Epithelial cell of esophagus (primary cell): ENCODE measurements around the gene LTF.
A peak's percentile ranks its signal among the peaks of the same experiment; 100 is the strongest.

Source experiments
- DNase-seq: peaks from one replicate; pipeline ENCODE4 v3.0.0; 2010; ENCODE audit warnings: low read depth
- H3K4me3 ChIP-seq: 2 replicates; pipeline ENCODE4 v1.5.1; 2011; ENCODE audit warnings: mild to moderate bottlenecking, low read length, control low read depth
- TF ChIP-seq, protein P1 (sequence below): IDR thresholded peaks from 2 replicates; pipeline ENCODE4 v1.5.1; 2011; ENCODE audit warnings: low read depth, mild to moderate bottlenecking, low read length, control low read depth, inconsistent platforms; ENCODE audit not compliant: insufficient read depth; ENCODE audit errors: missing control alignments

Gene LTF

DNA sequence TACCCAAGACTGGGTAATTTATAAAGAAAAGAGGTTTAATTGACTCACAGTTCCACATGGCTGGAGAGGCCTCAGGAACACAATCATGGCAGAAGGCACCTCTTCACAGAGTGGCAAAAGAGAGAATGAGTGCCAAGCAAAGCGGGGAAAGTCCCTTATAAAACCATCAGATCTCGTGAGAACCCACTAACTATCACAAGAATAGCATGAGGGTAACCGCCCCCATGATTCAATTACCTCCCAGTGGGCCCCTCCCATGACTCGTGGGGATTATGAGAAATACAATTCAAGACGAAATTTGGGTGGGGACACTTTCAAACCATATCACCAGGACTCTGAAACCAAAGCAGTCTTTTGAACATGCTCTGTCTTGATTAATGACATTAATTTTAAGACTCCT is 40.1 kb upstream of the LTF start:
- no peak for DNase-seq
- H3K4me3 ChIP-seq, result no peak overlapping the region
- TF ChIP-seq, protein P1, sequence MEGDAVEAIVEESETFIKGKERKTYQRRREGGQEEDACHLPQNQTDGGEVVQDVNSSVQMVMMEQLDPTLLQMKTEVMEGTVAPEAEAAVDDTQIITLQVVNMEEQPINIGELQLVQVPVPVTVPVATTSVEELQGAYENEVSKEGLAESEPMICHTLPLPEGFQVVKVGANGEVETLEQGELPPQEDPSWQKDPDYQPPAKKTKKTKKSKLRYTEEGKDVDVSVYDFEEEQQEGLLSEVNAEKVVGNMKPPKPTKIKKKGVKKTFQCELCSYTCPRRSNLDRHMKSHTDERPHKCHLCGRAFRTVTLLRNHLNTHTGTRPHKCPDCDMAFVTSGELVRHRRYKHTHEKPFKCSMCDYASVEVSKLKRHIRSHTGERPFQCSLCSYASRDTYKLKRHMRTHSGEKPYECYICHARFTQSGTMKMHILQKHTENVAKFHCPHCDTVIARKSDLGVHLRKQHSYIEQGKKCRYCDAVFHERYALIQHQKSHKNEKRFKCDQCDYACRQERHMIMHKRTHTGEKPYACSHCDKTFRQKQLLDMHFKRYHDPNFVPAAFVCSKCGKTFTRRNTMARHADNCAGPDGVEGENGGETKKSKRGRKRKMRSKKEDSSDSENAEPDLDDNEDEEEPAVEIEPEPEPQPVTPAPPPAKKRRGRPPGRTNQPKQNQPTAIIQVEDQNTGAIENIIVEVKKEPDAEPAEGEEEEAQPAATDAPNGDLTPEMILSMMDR, result no peak

DNA sequence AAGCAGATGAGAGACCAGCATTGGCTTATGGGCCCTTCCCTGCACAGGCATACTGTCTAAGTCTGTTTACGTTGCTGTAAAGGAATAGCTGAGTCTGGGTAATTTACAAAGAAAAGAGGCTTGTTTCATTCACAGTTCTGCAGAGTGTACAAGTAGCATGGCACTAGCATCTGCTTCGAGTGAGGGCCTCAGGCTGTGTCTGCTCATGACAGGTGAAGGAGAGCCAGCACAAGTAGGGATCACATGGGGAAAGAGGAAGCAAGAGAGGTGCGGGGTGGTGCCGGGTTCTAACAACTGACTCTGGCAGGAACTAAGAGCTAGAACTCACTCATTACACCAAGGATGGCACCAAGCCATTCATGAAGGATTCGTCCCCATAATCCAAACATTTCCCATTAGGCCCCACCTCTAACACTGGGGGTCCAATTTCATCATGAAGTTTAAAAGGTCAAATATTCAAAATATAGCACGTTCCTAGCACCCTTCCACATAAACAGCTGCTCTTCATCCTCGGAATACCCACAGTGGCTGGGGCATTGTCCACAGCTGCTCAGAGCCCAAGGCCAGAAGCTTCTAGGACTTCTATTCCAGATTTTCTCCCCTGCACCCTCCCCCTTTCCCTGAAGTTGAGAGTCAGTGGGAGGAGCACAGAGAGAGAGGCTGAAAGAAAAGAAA is 38.6 kb upstream of the LTF start:
- no peak for DNase-seq
- no peak overlapping the region for H3K4me3 ChIP-seq
- TF ChIP-seq, protein P1, result no peak

DNA sequence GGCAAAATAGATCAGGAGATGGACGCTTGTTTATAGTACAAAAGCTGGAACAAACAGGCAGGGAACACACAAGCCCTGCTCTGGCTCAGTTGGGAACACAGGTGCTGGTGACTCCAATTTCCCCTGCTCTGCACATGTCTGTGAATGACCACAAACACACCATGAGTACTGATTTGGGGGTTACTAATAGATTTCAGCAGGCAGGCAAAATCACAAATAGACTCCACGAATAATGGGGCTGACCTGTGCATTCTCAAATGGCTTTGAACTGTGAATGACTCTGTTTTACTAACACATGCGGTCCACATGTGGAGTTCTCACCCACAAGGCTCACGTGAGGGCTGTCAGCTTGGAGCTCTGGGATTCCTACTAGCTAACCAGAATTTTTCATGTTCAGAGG is 37.0 kb upstream of the LTF start:
- TF ChIP-seq, protein P1, result no peak
- no peak overlapping the region for H3K4me3 ChIP-seq
- no peak for DNase-seq

DNA sequence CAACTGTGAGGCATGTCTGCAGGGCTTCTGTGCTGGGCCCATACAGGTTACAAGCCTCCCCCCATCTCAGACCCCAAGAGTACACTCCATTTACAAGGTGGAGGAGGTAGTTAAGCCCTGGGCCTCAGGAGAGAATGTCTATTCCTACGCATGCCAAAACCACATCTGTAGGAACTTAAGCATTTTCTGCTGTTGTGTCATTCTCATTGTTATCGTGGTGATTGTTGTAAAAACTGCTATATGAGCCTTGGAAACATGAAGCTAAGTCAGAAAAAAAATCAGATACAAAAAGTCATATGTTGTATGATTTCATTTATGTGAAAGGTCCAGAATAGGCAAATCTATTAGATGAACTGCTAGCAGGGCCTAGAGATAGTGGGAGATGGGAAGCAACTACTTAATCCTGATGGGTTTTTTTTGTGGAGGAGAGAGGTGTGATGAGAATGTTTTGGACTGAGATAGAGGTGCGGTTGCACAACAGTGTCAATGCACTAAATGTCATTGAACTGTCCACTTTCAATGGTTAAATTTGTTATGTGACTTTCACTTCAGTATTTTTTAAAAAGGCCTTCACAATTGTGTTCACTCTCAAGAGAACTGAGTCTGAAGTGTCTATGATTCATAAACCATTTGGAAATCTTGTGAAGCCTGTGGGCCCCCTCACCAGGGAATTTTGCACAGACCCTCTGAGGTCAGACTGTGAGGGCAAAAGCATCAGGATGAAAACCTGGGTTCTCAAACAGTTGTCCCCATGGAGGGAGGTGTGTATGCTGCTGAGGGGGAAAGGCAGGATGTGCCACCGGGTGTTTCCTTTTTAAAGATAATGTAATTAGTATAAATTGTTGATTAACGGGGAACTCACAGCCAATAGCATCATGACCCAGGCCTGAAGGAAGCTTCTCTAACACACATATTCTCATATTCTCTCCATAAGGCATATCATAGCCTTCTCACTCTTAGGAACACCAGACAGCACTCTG is 36.2 kb upstream of the LTF start:
- TF ChIP-seq, protein P1, result no peak
- H3K4me3 ChIP-seq, result no peak overlapping the region
- DNase-seq, result peak; percentile 16

DNA sequence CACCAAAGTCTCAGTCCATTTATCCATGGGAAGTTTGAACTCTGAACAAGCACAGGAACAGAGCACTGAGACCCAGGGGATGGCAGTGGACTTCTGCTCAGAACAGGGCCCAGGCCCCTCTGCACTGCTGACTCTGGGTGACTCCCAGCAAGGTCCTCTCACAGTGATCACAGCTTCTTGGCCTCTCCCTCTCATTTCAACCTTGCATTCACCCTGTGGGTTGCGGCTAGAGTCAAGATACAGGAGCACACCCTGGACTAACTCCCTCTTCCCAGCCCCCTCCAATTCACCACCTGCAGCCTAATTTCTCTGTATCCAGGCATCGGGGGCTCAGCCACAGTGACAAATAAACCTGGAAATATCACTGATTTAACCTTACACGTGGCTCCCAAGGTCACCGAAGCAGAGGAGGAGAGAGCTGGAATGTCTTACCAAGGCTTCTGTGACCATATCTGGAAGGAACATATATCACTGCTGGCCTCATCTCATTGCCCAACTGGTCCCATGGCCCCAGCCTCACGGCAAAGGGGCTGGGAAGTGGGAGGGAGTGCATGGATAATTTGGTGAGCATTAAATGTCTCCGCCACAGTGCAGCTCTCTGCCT is 34.3 kb upstream of the LTF start:
- no peak overlapping the region for H3K4me3 ChIP-seq
- TF ChIP-seq, protein P1, result no peak
- no peak for DNase-seq

DNA sequence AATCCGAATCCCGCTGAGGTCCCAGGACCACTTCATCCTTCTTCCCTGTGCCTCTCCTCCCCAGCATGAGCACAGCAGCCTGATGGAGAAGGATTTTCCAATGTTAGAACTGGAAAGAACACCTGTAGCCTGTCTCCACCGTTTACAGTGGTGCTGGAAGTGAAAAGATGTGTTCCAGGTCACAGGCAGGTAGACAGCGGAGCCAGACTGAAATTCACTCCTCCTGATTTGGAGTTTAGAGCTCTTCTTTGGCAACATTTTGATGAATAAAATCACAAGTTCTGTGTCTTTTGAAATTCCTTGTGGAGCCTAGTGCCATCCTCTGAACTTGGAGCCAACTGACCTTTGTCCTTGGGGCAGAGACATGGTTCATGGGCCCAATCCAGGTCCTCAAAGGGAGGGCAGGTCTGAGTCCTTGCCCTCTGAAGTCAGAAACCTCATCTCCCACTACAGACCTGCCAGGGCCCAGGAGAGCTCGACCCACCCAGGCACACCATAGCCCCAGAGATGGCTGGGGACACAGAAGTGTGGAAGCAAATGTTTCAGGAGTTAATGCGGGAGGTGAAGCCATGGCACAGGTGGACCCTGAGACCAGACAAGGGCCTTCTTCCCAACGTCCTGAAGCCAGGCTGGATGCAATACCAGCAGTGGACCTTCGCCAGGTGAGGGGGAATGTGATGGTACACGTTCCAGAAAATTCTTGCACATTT is 33.0 kb upstream of the LTF start, which contains the start of gene RTP3:
TSS of gene RTP3 (plus strand) at position 421 of the 710 bp plus-strand sequence. CDS start at position 508, 87 bp downstream.
- no peak for DNase-seq
- TF ChIP-seq, protein P1, result no peak
- H3K4me3 ChIP-seq, result no peak within 1 kb of the TSS
